Brain microvascular endothelial cell (primary cell): ENCODE data around the gene TTC39B.

Source experiments
- DNase-seq: peaks from one replicate; pipeline ENCODE4 v3.0.0-alpha.2; 2020
- H3K27ac ChIP-seq: fragments of 250-450 bp; sonication (Bioruptor Pico); 2 replicates; pipeline ENCODE4 v1.5.1; 2020; ENCODE audit warnings: mild to moderate bottlenecking, moderate library complexity
- H3K27me3 ChIP-seq: fragments of 250-450 bp; sonication (Bioruptor Pico); replicated peaks from 2 replicates; pipeline ENCODE4 v1.5.1; 2020; ENCODE audit warnings: mild to moderate bottlenecking
- H3K36me3 ChIP-seq: fragments of 250-450 bp; sonication (Bioruptor Pico); replicated peaks from 2 replicates; pipeline ENCODE4 v1.5.1; 2020; ENCODE audit warnings: mild to moderate bottlenecking
- H3K4me3 ChIP-seq: 2 replicates; pipeline ENCODE4 v1.5.1; 2011; ENCODE audit warnings: low read depth, mild to moderate bottlenecking, control low read depth, low read length, moderate library complexity
- CTCF ChIP-seq: IDR thresholded peaks from 2 replicates; pipeline ENCODE4 v1.5.1; 2011; ENCODE audit warnings: low read depth, mild to moderate bottlenecking, moderate library complexity, low read length, control low read depth, inconsistent platforms; ENCODE audit errors: missing control alignments
- in situ Hi-C: cut with HindIII; loops from 2 replicates; pipeline ENCODE4 v1.10.0; 2017; ENCODE audit warnings: low sequenced_read_pairs, low pct_ligation_motif_present

TTC39B gene

DNA sequence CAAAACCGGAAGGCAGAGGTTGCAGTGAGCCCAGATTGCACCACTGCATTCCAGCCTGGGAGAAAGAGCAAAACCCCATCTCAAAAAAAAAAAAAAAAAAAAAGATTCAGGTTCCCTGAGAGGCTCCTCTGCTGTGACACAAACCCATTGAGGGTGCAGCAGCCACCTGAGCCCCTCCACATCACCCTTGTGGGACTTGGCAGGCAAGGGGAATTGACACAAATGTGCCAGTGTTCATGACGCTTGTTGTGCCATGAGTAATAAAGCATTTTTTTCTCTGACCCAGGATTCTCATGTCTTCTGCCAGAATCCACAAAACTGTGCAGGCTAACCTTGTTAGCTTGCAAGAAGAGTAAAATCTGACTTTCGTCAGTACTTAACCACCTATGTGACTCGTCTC is 149.6 kb downstream of the TTC39B start:
- in situ Hi-C loops: no loop called here
- Histone ChIP-seq H3K4me3 (no peak overlapping the region), H3K27ac (no peak overlapping the region), H3K36me3 (no peaks in the 10 kb centered on the region), H3K27me3 (no peaks in the 10 kb centered on the region)
- TF ChIP-seq CTCF: no peak
- no peak for DNase-seq

- in situ Hi-C loops: no loop called here
- Histone ChIP-seq H3K27ac (no peak overlapping the region), H3K4me3 (no peak overlapping the region), H3K36me3 (no peaks in the 10 kb centered on the region), H3K27me3 (no peaks in the 10 kb centered on the region)
- TF ChIP-seq CTCF: no peak
- DNase-seq: no peak
These were observed 150.8 kb downstream of the TTC39B start for GRCh38 chr9:15156241-15156640.

- Histone ChIP-seq H3K36me3 (no peaks in the 10 kb centered on the region), H3K4me3 (no peak overlapping the region), H3K27me3 (no peaks in the 10 kb centered on the region), H3K27ac (no peak overlapping the region)
- in situ Hi-C loops: no loop called here
- peak; percentile 33 for DNase-seq
- no peak for TF ChIP-seq CTCF
These were observed 151.2 kb downstream of the TTC39B start for GRCh38 chr9:15155826-15156225.

DNA sequence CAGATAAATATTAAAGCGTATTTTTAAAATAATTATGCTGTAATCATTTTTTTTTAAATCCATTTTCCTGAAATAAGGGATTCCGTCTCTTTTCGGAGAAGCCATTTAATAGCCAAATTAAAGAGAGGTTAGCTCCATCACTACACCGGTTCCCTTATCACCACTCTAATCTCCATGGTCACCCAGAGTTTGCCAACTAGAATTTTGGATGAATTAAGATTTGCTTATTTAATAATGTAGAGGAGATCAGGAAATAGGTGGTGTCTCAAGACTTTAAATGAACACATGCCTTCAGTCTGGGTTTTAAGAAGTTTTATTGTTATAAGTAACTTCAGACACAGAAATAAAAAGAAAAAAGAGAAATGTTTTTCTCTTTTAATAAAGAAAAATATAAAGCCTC is 151.7 kb downstream of the TTC39B start:
- Histone ChIP-seq H3K27me3 (no peaks in the 10 kb centered on the region), H3K27ac (no peak overlapping the region), H3K36me3 (no peaks in the 10 kb centered on the region), H3K4me3 (no peak overlapping the region)
- TF ChIP-seq CTCF: no peak
- DNase-seq: no peak
- in situ Hi-C loops: no loop called here

GRCh38 chr9:15154677-15155076 is 152.3 kb downstream of the TTC39B start:
- H3K27ac ChIP-seq: no peak overlapping the region
- H3K4me3 ChIP-seq: no peak overlapping the region
- no peaks in the 10 kb centered on the region for H3K27me3 ChIP-seq
- H3K36me3 ChIP-seq: no peaks in the 10 kb centered on the region
- TF ChIP-seq CTCF: no peak
- no peak for DNase-seq
- in situ Hi-C loops: no loop called here

DNA sequence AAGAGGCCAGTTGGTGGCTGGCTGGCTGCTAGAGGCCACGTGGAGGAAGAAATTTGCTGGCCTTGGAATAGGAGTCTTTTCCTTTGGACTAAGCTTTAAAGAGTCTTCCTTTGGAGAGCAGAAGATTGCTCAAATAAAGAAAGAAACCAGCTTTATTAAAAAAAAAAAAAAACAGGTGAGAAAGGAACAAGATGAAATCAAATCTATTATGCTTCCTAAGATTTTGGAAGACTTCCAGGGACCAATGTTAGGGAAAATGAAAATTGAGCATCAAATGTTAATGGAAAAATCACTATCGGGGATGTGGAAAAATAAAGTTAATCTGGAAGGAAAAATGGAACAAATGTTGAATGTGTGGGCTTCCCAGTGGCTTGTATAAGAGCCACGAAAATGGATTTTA is 153.1 kb downstream of the TTC39B start:
- in situ Hi-C loops: no loop called here
- no peak for TF ChIP-seq CTCF

More for the DNA sequence above, 153.1 kb downstream of the TTC39B start:
- no peaks in the 10 kb centered on the region for H3K27me3 ChIP-seq
- no peaks in the 10 kb centered on the region for H3K36me3 ChIP-seq
- H3K27ac ChIP-seq: no peak overlapping the region
- DNase-seq: no peak
- no peak overlapping the region for H3K4me3 ChIP-seq
